Measurements from ENCODE around the gene TTC33.

GRCh38 chr5:40667161-40667663, 88.5 kb downstream of the TTC33 start:
- no peak for TF ChIP-seq POLR2AphosphoS5 (IDR thresholded peaks at IDR 0.05; ENCODE audit: low read depth, low read length)
- TF ChIP-seq REST (IDR thresholded peaks at IDR 0.05; ENCODE audit: insufficient read depth in 1 of 2, low read depth in 2 of 2, low read length in 2 of 2), result no peak
- no peak for TF ChIP-seq SIN3A (IDR thresholded peaks at IDR 0.05; ENCODE audit: borderline replicate concordance, insufficient read depth, low read length)
- TF ChIP-seq TAF1 (IDR thresholded peaks at IDR 0.05; ENCODE audit: borderline replicate concordance, insufficient read depth, low read length), result no peak
